Measurements from ENCODE around the gene SLC9A5.

Gene SLC9A5

GRCh38 chr16:67301080-67301782 is 52.5 kb downstream of the SLC9A5 start:
- no peak overlapping the region for H3K27ac ChIP-seq (ENCODE audit: low read length)
- H3K4me2 ChIP-seq (ENCODE audit: insufficient read depth, low read length) = no peak overlapping the region
- ATAC-seq (ENCODE audit: insufficient read depth, low read depth) (no peak), DNase-seq (no peak)
- H3K4me3 ChIP-seq (ENCODE audit: low read depth in 1 of 2, low read length in 2 of 2) = no peak overlapping the region
- H3K4me1 ChIP-seq (ENCODE audit: insufficient read depth, low read length) = no peaks in the 10 kb centered on the region
- H3K9ac ChIP-seq (ENCODE audit: low read depth, low read length) = no peak overlapping the region
- no peak for TF ChIP-seq CTCF (IDR thresholded peaks at IDR 0.05; ENCODE audit: borderline replicate concordance, extremely low read depth, low read length, poor library complexity, severe bottlenecking)
- no peak for TF ChIP-seq EZH2 (IDR thresholded peaks at IDR 0.05; ENCODE audit: borderline replicate concordance, low read depth, low read length, severe bottlenecking)
- H3K27me3 ChIP-seq (ENCODE audit: insufficient read depth, low read length, poor library complexity) = no peaks in the 10 kb centered on the region
- no peak overlapping the region for H2AFZ ChIP-seq (ENCODE audit: low read depth, low read length)
- no peaks in the 10 kb centered on the region for H3K9me3 ChIP-seq (ENCODE audit: insufficient read depth, low read length, severe bottlenecking)
- no peaks in the 10 kb centered on the region for H4K20me1 ChIP-seq (ENCODE audit: insufficient read depth, low read length)
- H3K79me2 ChIP-seq (ENCODE audit: insufficient read depth, low read length) = no peaks in the 10 kb centered on the region
- no peaks in the 10 kb centered on the region for H3K36me3 ChIP-seq (ENCODE audit: insufficient read depth, low read length)

- no peak overlapping the region for H3K4me3 ChIP-seq (ENCODE audit: low read depth in 1 of 2, low read length in 2 of 2)
- TF ChIP-seq EZH2 (IDR thresholded peaks at IDR 0.05; ENCODE audit: borderline replicate concordance, low read depth, low read length, severe bottlenecking) = no peak
- no peak for TF ChIP-seq CTCF (IDR thresholded peaks at IDR 0.05; ENCODE audit: borderline replicate concordance, extremely low read depth, low read length, poor library complexity, severe bottlenecking)
- H3K9me3 ChIP-seq (ENCODE audit: insufficient read depth, low read length, severe bottlenecking) = no peaks in the 10 kb centered on the region
- H3K4me2 ChIP-seq (ENCODE audit: insufficient read depth, low read length) = no peak overlapping the region
- no peaks in the 10 kb centered on the region for H4K20me1 ChIP-seq (ENCODE audit: insufficient read depth, low read length)
- no peaks in the 10 kb centered on the region for H3K36me3 ChIP-seq (ENCODE audit: insufficient read depth, low read length)
- no peak overlapping the region for H3K27ac ChIP-seq (ENCODE audit: low read length)
- no peaks in the 10 kb centered on the region for H3K4me1 ChIP-seq (ENCODE audit: insufficient read depth, low read length)
- no peak overlapping the region for H3K9ac ChIP-seq (ENCODE audit: low read depth, low read length)
- ATAC-seq (ENCODE audit: insufficient read depth, low read depth) (no peak), DNase-seq (no peak)
- no peaks in the 10 kb centered on the region for H3K79me2 ChIP-seq (ENCODE audit: insufficient read depth, low read length)
- no peak overlapping the region for H2AFZ ChIP-seq (ENCODE audit: low read depth, low read length)
- no peaks in the 10 kb centered on the region for H3K27me3 ChIP-seq (ENCODE audit: insufficient read depth, low read length, poor library complexity)
These were observed 53.3 kb downstream of the SLC9A5 start for GRCh38 chr16:67302076-67302475.

GRCh38 chr16:67302970-67303369 is 54.2 kb downstream of the SLC9A5 start:
- TF ChIP-seq CTCF (IDR thresholded peaks at IDR 0.05; ENCODE audit: borderline replicate concordance, extremely low read depth, low read length, poor library complexity, severe bottlenecking) (no peak), EZH2 (IDR thresholded peaks at IDR 0.05; ENCODE audit: borderline replicate concordance, low read depth, low read length, severe bottlenecking) (no peak)
- Histone ChIP-seq H2AFZ (ENCODE audit: low read depth, low read length) (no peak overlapping the region), H3K4me2 (ENCODE audit: insufficient read depth, low read length) (no peak overlapping the region), H3K4me3 (ENCODE audit: low read depth in 1 of 2, low read length in 2 of 2) (no peak overlapping the region), H3K9ac (ENCODE audit: low read depth, low read length) (no peak overlapping the region), H3K9me3 (ENCODE audit: insufficient read depth, low read length, severe bottlenecking) (no peaks in the 10 kb centered on the region), H3K27me3 (ENCODE audit: insufficient read depth, low read length, poor library complexity) (no peaks in the 10 kb centered on the region), H3K79me2 (ENCODE audit: insufficient read depth, low read length) (no peaks in the 10 kb centered on the region), H3K27ac (ENCODE audit: low read length) (no peak overlapping the region), H3K36me3 (ENCODE audit: insufficient read depth, low read length) (no peaks in the 10 kb centered on the region), H4K20me1 (ENCODE audit: insufficient read depth, low read length) (no peaks in the 10 kb centered on the region), H3K4me1 (ENCODE audit: insufficient read depth, low read length) (no peaks in the 10 kb centered on the region)
- ATAC-seq (ENCODE audit: insufficient read depth, low read depth) = no peak
- DNase-seq = no peak
